GM12891 (cell line): ENCODE results near the gene STARD4.

ENCODE experiments used
- PAX5 ChIP-seq: IDR thresholded peaks from 2 replicates; pipeline ENCODE4 v1.6.1; 2011; ENCODE audit warnings: low read length, moderate library complexity, mild to moderate bottlenecking; ENCODE audit not compliant: insufficient read depth, severe bottlenecking
- POLR2A ChIP-seq: IDR thresholded peaks from 2 replicates; pipeline ENCODE4 v1.6.1; 2011; ENCODE audit warnings: low read depth, low read length, control low read depth
- POLR2AphosphoS5 ChIP-seq: IDR thresholded peaks from 2 replicates; pipeline ENCODE4 v1.6.1; 2011; ENCODE audit warnings: low read depth, low read length, control low read depth
- POU2F2 ChIP-seq: IDR thresholded peaks from 2 replicates; pipeline ENCODE4 v1.6.1; 2011; ENCODE audit warnings: low read depth, mild to moderate bottlenecking, control low read depth, low read length, moderate library complexity
- SPI1 ChIP-seq: IDR thresholded peaks from 2 replicates; pipeline ENCODE4 v1.6.1; 2011; ENCODE audit warnings: low read depth, low read length, control low read depth
- TAF1 ChIP-seq: IDR thresholded peaks from 2 replicates; pipeline ENCODE4 v1.6.1; 2011; ENCODE audit warnings: low read depth, low read length, control low read depth

GRCh38 chr5:111548348-111548950 lies 36.1 kb upstream of the STARD4 start:
- no peak for TF ChIP-seq POLR2A
- no peak for TF ChIP-seq POLR2AphosphoS5
- TF ChIP-seq SPI1, result no peak
- TF ChIP-seq TAF1, result no peak
- TF ChIP-seq PAX5, result no peak
- no peak for TF ChIP-seq POU2F2
